K562 (cell line): ENCODE measurements around the gene TTC9C. TPM values are rescaled to one million over a fixed set of nuclear protein-coding genes. Genes with fewer than 3 reads are reported as not detected.

Experiments
- BHLHE40 ChIP-seq: IDR thresholded peaks from 2 replicates; pipeline ENCODE4 v1.6.1; 2011; ENCODE audit warnings: low read length, improper control_type of control experiment
- CBFB ChIP-seq: sonication (generic); formaldehyde crosslinking; IDR thresholded peaks from 2 replicates; pipeline ENCODE4 v1.4.0; 2020; ENCODE audit warnings: mild to moderate bottlenecking, missing genetic modification reagents
- CREB1 ChIP-seq, 2 experiments: sonication (generic) in 1 of 2; formaldehyde crosslinking in 1 of 2; IDR thresholded peaks; 2 replicates each; pipeline versions ENCODE4 v1.6.1 to v1.8.0; 2012 to 2022; ENCODE audit warnings: inconsistent platforms in 1 of 2, mild to moderate bottlenecking in 1 of 2, missing genetic modification reagents in 1 of 2, moderate library complexity in 1 of 2
- CREM ChIP-seq: IDR thresholded peaks from 2 replicates; pipeline ENCODE4 v1.6.1; 2014; ENCODE audit warnings: antibody characterized with exemption, low read depth
- CTBP1 ChIP-seq: fragments of 450-650 bp; IDR thresholded peaks from 2 replicates; pipeline ENCODE4 v1.6.1; 2016; ENCODE audit warnings: borderline replicate concordance
- KDM1A ChIP-seq, 2 experiments: fragments of 450-650 bp; IDR thresholded peaks; 2 replicates each; pipeline ENCODE4 v1.6.1; 2016; ENCODE audit warnings: mild to moderate bottlenecking in 2 of 2
- LCOR ChIP-seq: sonication (generic); formaldehyde crosslinking; IDR thresholded peaks from 2 replicates; pipeline ENCODE4 v1.8.0; 2022; ENCODE audit warnings: mild to moderate bottlenecking, missing genetic modification reagents
- MBD2 ChIP-seq: sonication (generic); IDR thresholded peaks from 2 replicates; pipeline ENCODE4 v1.6.1; 2016; ENCODE audit warnings: low read depth, borderline replicate concordance
- NFIC ChIP-seq: fragments of 450-650 bp; IDR thresholded peaks from 2 replicates; pipeline ENCODE4 v1.6.1; 2017; ENCODE audit warnings: mild to moderate bottlenecking, inconsistent platforms
- NRF1 ChIP-seq, 2 experiments: fragments of 450-650 bp; IDR thresholded peaks in 1 of 2; conservative IDR thresholded peaks in 1 of 2; 2 replicates each; pipeline ENCODE4 v1.6.1; 2014; ENCODE audit warnings: mild to moderate bottlenecking in 2 of 2
- RCOR1 ChIP-seq, 2 experiments: IDR thresholded peaks; 2 replicates each; pipeline ENCODE4 v1.6.1; 2012; ENCODE audit warnings: low read depth in 2 of 2, low read length in 2 of 2, borderline replicate concordance in 1 of 2, improper control_type of control experiment in 1 of 2
- SIX5 ChIP-seq, 2 experiments: IDR thresholded peaks; 2 replicates each; pipeline ENCODE4 v1.6.1; 2011; ENCODE audit warnings: low read length in 2 of 2, borderline replicate concordance in 1 of 2, low read depth in 1 of 2, mild to moderate bottlenecking in 1 of 2, moderate library complexity in 1 of 2; ENCODE audit not compliant: insufficient read depth in 1 of 2
- SMAD4 ChIP-seq: fragments of 250-450 bp; sonication (Bioruptor Pico); conservative IDR thresholded peaks from 2 replicates; pipeline ENCODE4 v1.8.0; 2021; ENCODE audit warnings: inconsistent platforms, mild to moderate bottlenecking, moderate library complexity
- SMARCE1 ChIP-seq: fragments of 450-650 bp; IDR thresholded peaks from 2 replicates; pipeline ENCODE4 v1.7.1; 2016; ENCODE audit warnings: mild to moderate bottlenecking
- TCF7L2 ChIP-seq: fragments of 150-350 bp; IDR thresholded peaks from 2 replicates; pipeline ENCODE4 v1.6.1; 2016; ENCODE audit warnings: low read depth, mild to moderate bottlenecking, low read length, moderate library complexity
- TFAP4 ChIP-seq: sonication (generic); formaldehyde crosslinking; IDR thresholded peaks from 2 replicates; pipeline ENCODE4 v1.8.0; 2022; ENCODE audit warnings: missing genetic modification reagents, mild to moderate bottlenecking, moderate library complexity, borderline replicate concordance
- ZBTB26 ChIP-seq: fragments of 450-650 bp; formaldehyde crosslinking; IDR thresholded peaks from 2 replicates; pipeline ENCODE4 v1.4.0; 2022; ENCODE audit warnings: missing genetic modification characterization
- ZBTB33 ChIP-seq: sonication (generic); formaldehyde crosslinking; IDR thresholded peaks from 2 replicates; pipeline ENCODE4 v1.8.1; 2023; ENCODE audit warnings: mild to moderate bottlenecking, missing genetic modification reagents
- ZNF316 ChIP-seq: fragments of 450-650 bp; IDR thresholded peaks from 2 replicates; pipeline ENCODE4 v1.6.1; 2016
- ZNF518B ChIP-seq: fragments of 250-450 bp; sonication (Bioruptor Pico); IDR thresholded peaks from 2 replicates; pipeline ENCODE4 v1.5.0; 2021; ENCODE audit warnings: mild to moderate bottlenecking, moderate library complexity
- polyA plus RNA-seq, 8 experiments: library from polyadenylated mRNA; depleted of rRNA in 4 of 8; stranded (reverse) in 5 of 8; unstranded in 3 of 8; fragments of >200 nt; fragmentation: Nextera tagmentation in 2 of 8; fragmentation: Illumina TruSeq in 1 of 8; extraction: Ambion mirVana in 2 of 8; extraction: Trizol in 1 of 8; gene quantifications; 2 replicates each; pipeline versions ENCODE4 v1.2.1 to v1.2.3, GENCODE V29; 2011 to 2014; ENCODE audit warnings: inconsistent platforms in 1 of 8, missing spikeins in 1 of 8
- total RNA-seq, 7 experiments: library from RNA; depleted of rRNA in 6 of 7; stranded (reverse); fragments of >200 nt in 6 of 7; fragmentation: Illumina TruSeq in 2 of 7; extraction: Trizol in 2 of 7; gene quantifications; 2 replicates each; pipeline versions ENCODE4 v1.2.1 to v1.2.3, GENCODE V29; 2011 to 2021; ENCODE audit warnings: low replicate concordance in 1 of 7

Gene TTC9C
- total and polyA plus RNA-seq, 9 of the 15 experiments (the other 6 are each of a cell fraction or from before 2014, with no cell fraction given): 32.8 to 59.0 (median 37.1) TPM

- peak; percentile 69 for TF ChIP-seq ZBTB33 (CRISPR knock-in tag)
- peak; percentile 75; the same call in 1 of the 2 replicates for TF ChIP-seq MBD2
- TF ChIP-seq ZNF518B (CRISPR knock-in tag): no peak
- no peak for TF ChIP-seq NFIC
- TF ChIP-seq ZNF316: 0 out of 2 replicates have a peak, but pooled peaks have one; percentile 9
- TF ChIP-seq TFAP4 (CRISPR knock-in tag): peak; percentile 78
- 0 out of 2 replicates have a peak, but pooled peaks have one; percentile 20 for TF ChIP-seq LCOR (CRISPR knock-in tag)
- TF ChIP-seq KDM1A (IDR thresholded peaks at IDR 0.05): peak; percentile 33 to 68; a peak in 1 of 4 replicates
- peak; percentile 82 for TF ChIP-seq BHLHE40
- peak; percentile 84 for TF ChIP-seq TCF7L2
- TF ChIP-seq ZBTB26: no peak
- TF ChIP-seq CREB1 (IDR thresholded peaks at IDR 0.05): peak; percentile 18; the same call in 1 of the 2 replicates
- no peak for TF ChIP-seq CREB1 (CRISPR knock-in tag; IDR thresholded peaks at IDR 0.05)
- TF ChIP-seq CREM: 0 out of 2 replicates have a peak, but pooled peaks have one; percentile 12
- 0 out of 2 replicates have a peak, but pooled peaks have one; percentile 38 for TF ChIP-seq CBFB (CRISPR knock-in tag)
- peak; percentile 26 to 29; a peak in 1 of 4 replicates for TF ChIP-seq NRF1 (conservative IDR thresholded peaks at IDR 0.05 in 1 of 2, IDR thresholded peaks at IDR 0.05 in 1 of 2)
- peak in 1 of 2 experiments; percentile 27; a peak in 1 of 4 replicates for TF ChIP-seq SIX5 (IDR thresholded peaks at IDR 0.05; ENCODE audit: borderline replicate concordance in 1 of 2, insufficient read depth in 1 of 2, low read depth in 1 of 2, low read length in 2 of 2)
- TF ChIP-seq RCOR1 (IDR thresholded peaks at IDR 0.05; ENCODE audit: borderline replicate concordance in 1 of 2, low read depth in 2 of 2, low read length in 2 of 2): peak in 1 of 2 experiments; percentile 71; a peak in 1 of 4 replicates
- peak; percentile 55; the same call in 1 of the 2 replicates for TF ChIP-seq CTBP1
- 0 out of 2 replicates have a peak, but pooled peaks have one; percentile 15 for TF ChIP-seq SMARCE1
- no peak for TF ChIP-seq SMAD4 (CRISPR knock-in tag)
Observed at GRCh38 chr11:62707277-62707861, 20.9 kb upstream of the TTC9C start, which contains the start of the genes BSCL2 and GNG3 (continued).
